GM21528 (cell line): Measurements from ENCODE around the gene TENM4.

ENCODE experiments used
- ATAC-seq: cut with Tn5 transposase; IDR thresholded peaks from one replicate; pipeline ENCODE4 v1.9.1; 2021; ENCODE audit warnings: mild to moderate bottlenecking, moderate library complexity; ENCODE audit not compliant: unreplicated experiment, low FRiP score

TENM4 gene

DNA sequence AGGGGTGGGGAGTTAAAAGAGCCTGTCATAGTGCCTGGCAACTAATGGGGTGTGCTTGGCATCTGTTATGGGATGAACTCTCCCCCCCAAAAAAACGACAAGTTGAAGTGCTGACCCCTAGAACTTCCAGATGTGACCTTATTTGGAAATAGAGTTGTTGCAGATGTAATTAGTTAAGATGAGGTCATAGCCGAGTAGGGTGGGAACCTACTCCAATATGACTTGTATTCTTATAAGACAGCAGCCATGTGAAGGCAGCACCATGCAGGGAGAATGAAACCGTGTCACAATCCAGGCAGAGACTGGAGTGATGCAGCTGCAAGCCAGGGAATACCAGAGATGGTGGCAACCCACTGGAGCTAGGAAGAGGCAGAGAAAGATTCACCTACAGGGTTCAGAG is 394.5 kb downstream of the TENM4 start:
- ATAC-seq: no peak

DNA sequence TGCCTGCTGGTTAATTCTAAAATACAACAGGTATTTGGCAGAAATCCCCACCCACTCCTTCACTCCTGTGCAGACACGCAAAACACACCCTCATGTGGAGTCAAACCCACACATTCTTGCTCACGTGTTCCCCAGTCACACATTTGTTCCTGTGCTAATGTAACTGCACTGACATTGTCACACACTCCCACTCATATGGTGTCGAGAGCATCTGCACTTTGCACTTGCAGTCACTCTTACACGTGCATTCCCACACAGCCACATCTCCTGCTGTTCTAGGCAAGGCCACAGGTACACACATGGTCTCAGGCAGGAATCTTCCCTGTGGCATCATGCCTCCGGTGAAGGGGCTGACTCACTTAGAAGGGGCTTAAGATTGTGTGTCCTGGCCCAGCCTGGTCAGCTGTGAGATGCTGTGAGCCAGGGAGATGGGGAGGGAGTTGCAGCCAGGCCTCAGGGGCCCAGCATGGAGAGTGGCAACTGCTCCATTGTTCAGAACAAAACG is 395.0 kb downstream of the TENM4 start:
- ATAC-seq: no peak

DNA sequence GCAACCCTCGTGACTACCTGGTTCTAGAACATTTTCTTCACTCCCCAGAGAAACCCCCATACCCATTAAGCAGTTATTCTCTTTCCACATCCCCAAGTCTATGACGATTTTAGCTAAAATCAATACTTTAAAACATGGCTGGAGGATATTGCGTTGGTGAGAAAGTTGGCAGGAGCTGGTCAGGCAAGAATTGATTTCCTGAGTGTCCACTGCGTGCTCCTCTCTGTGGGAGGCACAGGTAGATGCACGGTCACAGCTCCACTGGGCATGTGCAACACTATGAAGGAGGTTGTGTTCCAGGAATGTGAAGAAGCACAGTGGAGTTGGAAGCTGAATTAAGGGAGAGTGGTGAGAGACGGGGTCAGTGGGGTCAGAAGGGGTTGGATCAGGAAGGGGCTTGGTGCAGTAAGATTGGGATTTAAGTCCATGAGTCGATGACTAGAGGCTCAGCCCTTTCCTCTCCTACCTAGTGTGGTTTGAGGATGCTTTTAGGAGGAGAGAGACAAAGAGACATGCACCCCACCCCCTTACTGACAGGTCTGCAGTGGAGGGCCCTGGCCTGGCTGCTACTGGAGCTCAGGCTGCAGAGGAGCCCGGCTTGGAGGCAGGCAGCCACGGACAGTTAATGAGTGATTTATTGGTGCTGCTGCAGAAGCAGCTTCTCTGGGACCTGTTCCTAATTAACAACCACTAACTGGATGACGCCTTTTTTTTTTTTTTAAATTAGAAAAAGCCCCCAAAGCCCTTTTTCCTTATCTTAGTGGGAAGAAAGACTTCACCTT is 395.6 kb downstream of the TENM4 start:
- ATAC-seq: no peak

DNA sequence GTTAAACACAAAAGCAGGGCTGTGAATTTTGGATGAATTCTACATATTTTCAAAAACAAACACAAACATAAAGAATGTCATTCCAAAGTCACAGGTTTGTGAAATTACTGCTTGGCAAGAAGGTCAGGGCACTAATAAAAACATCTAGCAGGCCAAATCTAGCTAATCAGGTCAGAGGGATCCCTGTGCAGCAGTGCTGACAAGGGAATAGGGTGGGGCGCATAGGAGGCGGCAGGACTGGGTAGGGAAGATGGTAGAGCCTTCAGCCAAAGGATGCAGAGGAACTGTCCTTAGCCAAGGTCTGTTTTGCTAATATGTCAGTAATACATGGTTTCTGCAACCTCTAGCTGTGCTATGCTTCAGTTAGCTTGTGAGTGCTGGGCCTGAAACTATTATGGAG is 396.6 kb downstream of the TENM4 start:
- no peak for ATAC-seq

DNA sequence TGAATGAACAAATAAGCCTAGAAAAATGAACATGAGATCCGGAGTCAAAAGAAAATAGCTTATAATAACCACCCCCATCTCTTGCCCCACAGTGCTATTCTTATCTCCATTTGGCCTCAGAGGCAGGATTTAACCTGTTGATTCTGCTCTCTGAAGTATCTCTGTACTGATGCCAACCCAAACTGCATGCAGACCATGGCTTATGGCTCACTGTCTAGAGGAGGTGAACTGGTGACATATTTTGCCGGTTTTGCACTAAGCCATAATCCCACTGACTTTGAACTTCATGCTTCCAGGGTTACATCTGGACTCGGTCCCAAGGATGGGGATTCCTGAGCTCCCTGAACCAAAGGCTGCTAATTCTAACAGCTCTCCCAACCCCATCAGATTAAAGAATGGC is 397.1 kb downstream of the TENM4 start:
- ATAC-seq: no peak

DNA sequence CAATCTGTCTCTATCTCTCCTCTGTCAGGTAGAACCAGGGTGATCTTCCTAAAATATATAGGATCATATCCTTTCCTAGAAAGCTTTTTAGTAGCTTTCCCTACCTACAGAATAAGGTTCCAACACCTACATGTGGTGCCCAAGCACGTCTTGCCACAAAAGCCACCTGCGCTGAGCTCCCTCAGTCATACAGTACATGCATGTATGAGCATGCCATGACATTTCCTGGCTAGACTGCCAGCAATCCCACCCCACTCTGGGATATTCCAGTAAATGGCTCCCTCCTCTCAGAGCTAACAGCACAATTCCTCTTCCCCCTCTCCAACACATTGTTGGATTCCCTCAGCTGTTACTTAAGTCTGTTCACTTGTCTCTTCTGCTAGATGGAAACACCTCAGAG is 398.0 kb downstream of the TENM4 start:
- no peak for ATAC-seq

DNA sequence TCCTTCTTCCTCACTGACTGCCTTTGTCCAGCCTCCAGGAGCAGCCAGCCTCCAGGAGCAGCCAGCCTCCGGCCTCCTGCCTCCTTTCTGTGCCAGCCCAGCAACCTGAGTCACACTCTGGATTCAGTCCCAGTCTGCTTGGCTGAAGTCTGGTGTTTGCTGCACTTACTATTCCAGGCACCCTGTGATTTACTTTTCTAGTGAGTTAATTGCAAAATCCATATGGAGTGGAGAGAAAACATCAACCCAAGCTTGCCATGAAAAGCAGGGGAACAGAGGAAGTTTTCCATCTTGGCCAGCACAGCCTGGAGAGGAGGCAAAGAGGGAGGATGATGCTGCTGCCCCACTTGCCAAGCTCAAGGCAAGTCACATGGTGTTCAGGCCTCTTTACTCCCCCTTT is 400.5 kb downstream of the TENM4 start:
- ATAC-seq: no peak

DNA sequence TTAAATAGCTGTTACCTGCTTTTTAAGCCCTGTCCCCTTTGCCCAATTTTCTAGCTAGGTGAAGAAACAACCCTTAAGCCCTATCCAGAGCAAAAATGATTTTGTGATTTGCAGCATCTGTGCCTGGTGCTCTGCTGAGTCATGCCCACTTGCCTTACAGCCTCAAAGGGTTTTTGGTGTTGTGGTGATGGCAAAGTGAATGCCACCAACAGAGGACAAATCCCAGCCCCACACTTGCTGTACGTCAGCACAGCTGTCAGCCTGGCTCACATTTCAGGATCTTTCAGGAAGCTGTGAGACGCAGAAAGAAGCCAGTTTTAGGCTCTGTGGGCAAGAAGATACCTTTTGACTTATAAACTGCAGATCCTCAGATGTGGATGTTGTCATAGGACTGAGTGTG is 401.7 kb downstream of the TENM4 start:
- no peak for ATAC-seq

DNA sequence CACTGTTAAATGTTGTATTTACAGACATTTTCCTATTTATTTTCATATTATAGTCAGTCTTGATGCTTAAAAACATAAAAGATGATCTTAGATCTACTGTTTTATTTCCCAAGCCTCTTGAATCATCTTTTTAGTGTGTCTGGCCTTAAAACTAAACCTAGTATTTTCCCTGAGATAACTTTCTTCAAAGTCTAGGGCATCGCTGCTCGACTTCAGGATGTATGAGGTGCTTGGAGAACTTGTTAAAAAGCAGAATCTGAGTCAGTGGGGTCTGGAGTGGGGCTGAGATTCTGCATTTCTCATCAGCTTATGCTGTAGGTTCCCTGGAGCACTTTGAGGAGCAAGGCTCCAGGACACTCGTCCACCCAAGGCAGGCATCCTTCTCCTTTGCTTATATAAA is 404.9 kb downstream of the TENM4 start:
- ATAC-seq: no peak

DNA sequence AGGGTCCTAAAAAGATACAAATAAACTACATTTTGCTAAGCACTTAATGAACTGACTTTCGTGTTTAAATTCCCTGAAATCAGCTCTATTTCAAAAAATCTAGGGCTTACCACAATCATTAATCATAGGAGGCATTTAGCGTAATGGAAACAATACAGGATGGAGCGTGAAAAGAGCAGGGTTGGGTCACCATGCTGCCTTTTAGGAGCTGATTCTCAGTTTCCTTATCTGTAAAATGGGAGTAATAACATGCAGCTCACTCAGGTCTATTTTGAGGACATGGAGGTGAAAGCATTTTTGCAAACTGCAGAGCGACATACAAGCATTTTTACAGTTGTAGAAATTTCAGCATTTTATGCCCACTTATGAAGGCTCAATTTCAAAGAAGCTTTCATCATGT is 407.0 kb downstream of the TENM4 start:
- ATAC-seq: no peak

DNA sequence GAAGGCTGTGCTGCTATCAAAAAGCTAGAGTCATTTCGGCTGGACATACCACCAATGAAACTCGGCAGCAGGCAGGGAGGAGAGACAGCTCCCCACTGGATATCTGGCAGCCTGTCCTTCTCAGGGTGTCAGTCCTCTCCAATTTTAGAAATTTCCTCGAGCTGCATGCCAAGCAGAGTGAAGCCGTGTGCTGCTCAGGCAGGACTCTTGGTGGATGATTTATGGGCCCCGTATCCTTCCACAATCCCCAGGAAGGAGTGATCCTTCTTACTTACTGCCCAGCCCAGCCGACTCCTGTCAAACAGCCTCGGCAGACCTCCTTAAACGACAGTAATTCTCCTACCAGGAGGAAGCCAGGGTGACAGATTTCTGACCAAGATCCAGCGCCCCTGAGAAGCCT is 410.4 kb downstream of the TENM4 start:
- ATAC-seq: no peak

DNA sequence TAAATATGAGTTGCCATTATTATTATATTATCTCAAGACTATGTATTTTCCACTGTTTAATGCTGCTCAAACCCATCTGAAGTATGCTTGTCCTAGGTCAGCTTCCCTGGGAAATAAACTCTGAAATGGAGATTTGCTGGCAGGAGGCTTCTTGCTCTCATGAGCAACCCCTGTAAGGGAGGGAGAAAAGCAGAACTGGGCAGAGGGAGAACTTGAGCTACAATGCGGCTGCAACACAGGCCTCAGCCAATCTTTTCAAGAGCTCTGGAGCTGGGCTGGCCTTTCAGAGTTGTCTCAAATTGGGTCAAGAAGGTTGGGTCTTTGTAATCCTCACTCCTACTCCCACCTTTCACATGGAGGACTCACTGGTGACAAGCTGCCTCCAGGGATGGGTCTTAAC is 412.6 kb downstream of the TENM4 start:
- no peak for ATAC-seq

DNA sequence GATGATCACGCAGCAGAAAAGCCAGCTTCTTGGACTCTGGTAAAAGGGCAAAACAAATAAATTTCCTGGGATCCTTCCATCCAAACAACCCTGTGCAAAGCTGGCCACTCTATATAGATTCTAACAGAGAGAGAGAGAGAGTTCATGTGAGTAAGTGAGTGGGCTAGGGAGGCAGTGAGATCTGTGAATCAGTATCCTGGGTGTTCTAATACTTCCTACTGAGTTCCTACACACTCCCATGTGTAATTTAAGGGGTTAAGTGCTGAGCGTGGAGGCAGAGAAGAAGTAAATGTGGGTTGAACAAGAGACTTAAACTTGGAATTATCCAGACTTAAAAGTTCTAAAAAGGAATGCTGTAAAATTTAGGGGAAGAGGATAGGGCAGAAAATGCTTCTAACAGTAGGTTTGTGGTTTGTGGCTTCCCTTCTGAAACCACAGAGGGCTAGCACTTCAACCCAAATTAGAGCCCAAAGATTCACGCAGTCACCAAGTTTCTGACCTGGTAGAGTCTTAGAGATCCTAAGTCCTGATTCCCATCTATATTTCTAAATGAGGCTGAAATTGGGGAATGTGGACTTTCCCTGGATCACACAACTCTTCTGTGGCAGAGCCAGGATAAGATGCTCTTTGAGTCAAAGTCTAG is 413.9 kb downstream of the TENM4 start:
- peak; percentile 82 for ATAC-seq

DNA sequence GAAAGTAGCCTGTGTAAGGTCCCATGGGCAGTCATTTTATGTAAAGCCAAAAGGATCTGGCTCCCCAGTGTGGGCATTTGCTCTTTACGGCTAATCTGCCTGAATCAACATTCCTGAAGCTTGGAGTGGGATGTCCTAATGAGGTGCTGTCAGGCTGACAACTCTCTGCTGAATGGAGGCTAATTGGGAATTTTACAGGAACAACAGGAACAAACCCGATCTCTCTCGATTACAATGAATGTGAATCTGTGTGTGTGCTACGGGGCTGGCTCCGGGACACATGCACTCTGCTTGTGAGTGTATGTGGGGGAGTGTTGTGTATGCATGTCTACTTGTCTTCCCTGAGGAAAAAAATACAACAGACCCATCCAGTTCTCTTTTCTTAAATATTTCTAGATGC is 415.2 kb downstream of the TENM4 start:
- ATAC-seq: no peak

DNA sequence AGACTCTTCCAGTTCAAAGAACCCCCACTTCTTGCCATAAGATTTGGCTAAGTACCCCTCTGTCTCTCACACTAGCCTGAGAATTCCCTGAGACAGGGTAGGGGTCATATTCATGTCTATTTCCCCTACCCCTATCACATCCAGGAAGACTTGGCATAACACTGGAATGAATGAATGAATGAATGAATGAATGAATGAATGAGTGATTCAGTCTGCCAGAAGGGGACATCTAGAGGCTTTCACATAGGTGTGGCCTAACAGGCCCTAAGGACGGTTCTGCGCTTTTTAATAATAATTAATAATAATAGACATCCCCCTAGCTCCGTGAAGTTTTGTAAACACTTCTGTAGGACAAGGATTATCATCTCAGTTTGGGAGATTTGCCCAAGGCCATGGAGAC is 415.7 kb downstream of the TENM4 start:
- ATAC-seq: no peak

DNA sequence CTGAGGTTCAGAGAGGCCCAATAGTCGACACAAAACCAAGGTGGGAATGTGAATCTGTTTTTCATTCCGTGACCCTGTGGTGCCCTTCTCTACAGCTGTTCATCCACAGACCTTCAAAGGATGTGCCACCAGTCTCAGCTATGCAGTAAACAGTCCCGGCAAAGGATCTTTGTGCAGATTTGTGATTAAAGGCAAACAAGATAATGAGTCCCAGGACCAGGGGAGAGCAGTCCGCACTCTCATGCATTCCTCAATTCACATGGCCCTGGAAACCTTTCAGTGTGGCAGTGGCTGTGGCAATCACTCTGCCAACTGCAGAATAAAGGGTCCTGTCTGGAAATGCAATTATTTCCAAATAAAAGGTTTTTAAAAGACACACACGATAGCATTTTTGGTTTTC is 418.6 kb downstream of the TENM4 start:
- no peak for ATAC-seq

DNA sequence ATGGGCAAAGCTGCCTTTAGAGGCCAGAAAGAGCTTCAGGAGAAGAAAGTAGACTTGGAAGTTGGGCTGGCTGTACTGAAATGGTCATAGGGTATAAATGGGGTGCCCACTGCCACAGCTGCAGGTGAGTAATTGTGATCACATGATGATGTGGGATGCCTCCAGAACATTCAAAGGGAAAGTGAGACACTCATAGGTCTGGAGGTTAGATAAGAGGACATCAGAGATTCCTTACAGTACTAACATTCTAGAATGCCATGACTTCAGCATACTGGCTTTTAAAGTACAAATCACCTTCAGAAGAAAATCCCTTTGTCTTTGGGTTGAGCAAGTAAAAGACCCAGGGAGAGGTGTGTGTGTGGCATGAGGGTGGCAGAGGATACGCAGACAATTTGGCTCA is 419.2 kb downstream of the TENM4 start:
- no peak for ATAC-seq

DNA sequence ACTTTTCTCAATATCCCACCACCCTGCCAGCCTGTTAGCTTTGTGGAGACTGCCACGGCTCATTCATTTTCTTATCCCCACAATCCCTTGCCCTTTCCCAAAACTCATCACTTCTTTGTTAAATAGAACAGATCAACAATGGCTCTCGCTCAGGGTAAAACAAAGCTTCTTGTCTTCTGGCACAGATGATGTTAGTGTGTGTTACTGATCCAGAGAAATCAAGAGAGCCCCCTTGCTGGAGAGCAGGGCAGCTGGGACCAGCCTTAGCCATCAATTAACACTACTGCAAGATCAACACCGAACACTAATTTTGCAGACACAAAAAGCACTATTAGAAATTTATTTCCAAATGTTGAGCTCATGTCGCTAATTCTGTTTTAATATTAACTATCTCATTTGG is 420.9 kb downstream of the TENM4 start:
- no peak for ATAC-seq

DNA sequence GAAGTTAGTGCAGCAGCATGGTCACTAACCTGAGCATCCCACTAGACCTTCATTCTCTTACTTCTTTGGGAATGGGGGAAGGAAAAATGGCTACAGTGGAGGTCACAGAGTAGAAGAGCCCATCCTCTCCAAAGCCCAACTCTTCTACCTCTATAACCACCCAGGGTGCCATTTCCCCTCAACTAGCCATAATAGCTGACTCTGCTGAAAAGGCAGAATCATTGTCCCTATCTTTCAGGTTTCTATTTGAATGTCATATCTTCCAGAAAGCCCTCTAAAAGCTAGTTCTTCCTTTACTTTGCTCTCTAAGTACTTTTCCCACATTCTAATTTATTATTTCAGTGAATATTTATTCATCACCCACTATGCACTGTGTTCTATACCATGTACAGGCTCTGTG is 421.6 kb downstream of the TENM4 start:
- ATAC-seq: no peak

DNA sequence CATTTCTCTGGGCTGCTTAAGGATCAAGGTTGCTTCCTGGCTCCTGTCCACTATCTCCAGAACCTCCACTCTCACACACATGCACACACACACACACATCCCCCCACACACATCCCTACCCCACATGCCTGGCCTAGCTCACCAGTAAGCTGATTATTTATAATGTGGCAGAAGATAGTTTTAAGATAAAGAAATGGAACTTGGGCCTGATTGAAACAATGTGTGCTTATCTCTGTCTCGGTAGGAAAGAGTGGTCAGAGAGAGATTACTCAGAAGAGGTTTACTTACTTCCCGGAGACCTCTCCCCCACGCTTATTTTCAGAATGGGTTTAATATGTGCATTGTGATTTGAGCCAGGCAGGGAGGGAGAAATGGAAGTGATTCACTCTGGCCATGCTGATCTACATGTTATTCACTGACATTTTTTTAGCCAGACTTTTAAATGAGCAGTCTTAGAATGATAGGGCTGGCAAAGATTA is 422.4 kb downstream of the TENM4 start:
- no peak for ATAC-seq

DNA sequence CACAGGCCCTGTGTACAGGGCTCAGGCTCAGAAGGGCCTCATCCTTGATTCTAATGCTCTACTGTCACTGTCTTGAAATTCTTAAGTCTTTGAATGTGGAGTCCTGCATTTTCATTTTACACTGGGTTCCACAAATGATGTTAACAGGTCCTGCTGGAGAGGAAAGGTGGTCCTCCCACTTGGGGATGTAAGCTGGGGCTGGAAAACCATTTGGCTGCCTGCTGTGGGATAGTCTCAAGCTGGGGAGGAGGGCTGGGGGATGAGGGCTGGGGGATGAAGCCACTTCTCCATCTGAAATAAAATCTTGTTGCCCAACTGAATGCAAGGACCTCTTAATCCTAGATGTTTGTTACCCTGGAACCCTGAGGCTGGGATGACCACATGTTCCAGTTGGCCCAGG is 423.0 kb downstream of the TENM4 start:
- ATAC-seq: no peak

DNA sequence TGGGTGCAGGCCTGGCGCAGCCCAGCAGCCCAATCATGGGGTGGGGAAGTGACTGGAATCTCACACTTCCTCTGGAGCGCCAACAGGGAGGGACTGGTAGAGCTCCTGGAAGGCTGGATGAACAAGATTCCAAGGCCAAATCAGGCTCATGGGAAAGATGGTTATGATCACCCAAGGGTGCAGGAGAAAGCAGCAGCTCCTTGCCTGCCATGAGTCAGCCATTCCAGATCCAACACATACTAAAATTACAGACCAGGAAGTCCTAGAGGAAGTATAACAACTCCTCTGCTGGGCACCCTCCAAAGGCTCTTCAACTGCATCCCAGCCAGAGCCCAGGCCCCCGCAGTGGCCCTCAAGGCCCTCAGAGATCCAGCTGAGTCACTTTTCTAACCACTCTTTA is 427.3 kb downstream of the TENM4 start:
- ATAC-seq: no peak
